NB4 (cell line): ENCODE results near the gene GNB1.

Source experiments
- DNase-seq: peaks from one replicate; pipeline ENCODE4 v3.0.0; 2010; ENCODE audit warnings: low read depth
- H3K4me3 ChIP-seq: one replicate; pipeline ENCODE4 v1.5.1; 2011; ENCODE audit warnings: mild to moderate bottlenecking, low read depth, low read length, moderate library complexity
- CTCF ChIP-seq: IDR thresholded peaks from one replicate; pipeline ENCODE4 v1.5.1; 2012; ENCODE audit warnings: low read depth, low read length
- MAX ChIP-seq: IDR thresholded peaks from 2 replicates; pipeline ENCODE4 v1.6.1; 2011; ENCODE audit warnings: low read depth, low read length
- MYC ChIP-seq: IDR thresholded peaks from 2 replicates; pipeline ENCODE4 v1.6.1; 2011; ENCODE audit warnings: low read depth, low read length
- POLR2A ChIP-seq: IDR thresholded peaks from 2 replicates; pipeline ENCODE4 v1.6.1; 2011; ENCODE audit warnings: mild to moderate bottlenecking; ENCODE audit not compliant: insufficient read length; ENCODE audit errors: extremely low read depth

Gene GNB1

GRCh38 chr1:1758692-1759455 is 132.0 kb downstream of the GNB1 start:
- no peak for DNase-seq
- no peak for TF ChIP-seq MYC
- no peak for TF ChIP-seq MAX
- TF ChIP-seq CTCF = no peak
- TF ChIP-seq POLR2A = no peak
- no peak overlapping the region for H3K4me3 ChIP-seq

GRCh38 chr1:1758059-1758621 is 132.7 kb downstream of the GNB1 start:
- no peak for DNase-seq
- TF ChIP-seq POLR2A (no peak), MAX (no peak), MYC (no peak), CTCF (no peak)
- H3K4me3 ChIP-seq = no peak overlapping the region

- DNase-seq = no peak
- TF ChIP-seq POLR2A (no peak), MYC (no peak), MAX (no peak), CTCF (no peak)
- H3K4me3 ChIP-seq = no peak overlapping the region
Observed at GRCh38 chr1:1757422-1758058, 133.3 kb downstream of the GNB1 start.

- H3K4me3 ChIP-seq = no peak overlapping the region
Observed at GRCh38 chr1:1756661-1757421, 134.0 kb downstream of the GNB1 start.

More at GRCh38 chr1:1756661-1757421, 134.0 kb downstream of the GNB1 start:
- TF ChIP-seq MAX = no peak
- TF ChIP-seq MYC = no peak
- no peak for TF ChIP-seq POLR2A
- TF ChIP-seq CTCF = no peak
- no peak for DNase-seq
